NCI-H774 (cell line): ENCODE results near the gene ZFP2.
"Not testable (repeated sequence)": the region's sequence is repeated elsewhere in the genome, so short reads cannot be mapped to it uniquely, and the experiment has no call there.

Experiments used
- DNase-seq: peaks from one replicate; lab custom pipeline; 2025; lab: John Stamatoyannopoulos, UW

ZFP2 gene

GRCh38 chr5:178895615-178896571 is at the start of gene ZFP2:
Gene ZFP2 (plus strand): TSS chr5:178895913. CDS start chr5:178931314, 35,401 bp downstream.
- peak; percentile 54 for DNase-seq

- no peak for DNase-seq
Observed at GRCh38 chr5:178849316-178849715, 46.4 kb upstream of the ZFP2 start.

- DNase-seq, result no peak
Observed at GRCh38 chr5:178851951-178852350, 43.8 kb upstream of the ZFP2 start.

GRCh38 chr5:178854284-178854683 is 41.4 kb upstream of the ZFP2 start:
- DNase-seq, result no peak

- peak; percentile 85 for DNase-seq
Observed at GRCh38 chr5:178859625-178860521, 35.8 kb upstream of the ZFP2 start, which contains the start of gene ZNF354B. Gene ZNF354B (plus strand): TSS chr5:178859953. CDS start chr5:178861048, 1,095 bp downstream.

- not testable (repeated sequence) for DNase-seq
Observed at GRCh38 chr5:178860615-178861014, 35.1 kb upstream of the ZFP2 start.

GRCh38 chr5:178861627-178862026 is 34.1 kb upstream of the ZFP2 start:
- no peak for DNase-seq

- no peak for DNase-seq
Observed at GRCh38 chr5:178866946-178867345, 28.8 kb upstream of the ZFP2 start.

- DNase-seq, result no peak
Observed at GRCh38 chr5:178869577-178869976, 26.1 kb upstream of the ZFP2 start.

- no peak for DNase-seq
Observed at GRCh38 chr5:178870411-178870810, 25.3 kb upstream of the ZFP2 start.

GRCh38 chr5:178872302-178872701 is 23.4 kb upstream of the ZFP2 start:
- no peak for DNase-seq

GRCh38 chr5:178883115-178883694 is 12.5 kb upstream of the ZFP2 start:
- not testable (repeated sequence) for DNase-seq

GRCh38 chr5:178883815-178884430 is 11.8 kb upstream of the ZFP2 start:
- DNase-seq, result no peak

GRCh38 chr5:178899289-178899688 is 3.6 kb downstream of the ZFP2 start:
- DNase-seq, result no peak

GRCh38 chr5:178902849-178903248 is 7.1 kb downstream of the ZFP2 start:
- no peak for DNase-seq

GRCh38 chr5:178931846-178932760 is 36.4 kb downstream of the ZFP2 start:
- no peak for DNase-seq

- peak; percentile 6 for DNase-seq
Observed at GRCh38 chr5:178940569-178941360, 45.1 kb downstream of the ZFP2 start, which contains the start of gene ZNF454. Gene ZNF454 (plus strand): TSS chr5:178941198. CDS start chr5:178942792, 1,594 bp downstream.

- DNase-seq, result no peak
Observed at GRCh38 chr5:178941361-178941760, 45.6 kb downstream of the ZFP2 start.

- DNase-seq, result no peak
Observed at GRCh38 chr5:178965465-178966055, 69.8 kb downstream of the ZFP2 start.
